DOHH2 (cell line): ENCODE results near the gene RELN.

Source experiments
- H3F3A ChIP-seq: fragments of 200-600 bp; sonication (generic), shearing (Covaris generic); 2 replicates; pipeline ENCODE4 v1.6.0; 2016; ENCODE audit warnings: antibody characterized with exemption, mild to moderate bottlenecking; ENCODE audit not compliant: control insufficient read depth, insufficient read depth
- H3K27ac ChIP-seq: fragments of 200-600 bp; sonication (generic); 2 replicates; pipeline ENCODE4 v1.5.1; 2014; ENCODE audit warnings: low read depth, mild to moderate bottlenecking, low read length, moderate library complexity
- H3K27me3 ChIP-seq: fragments of 200-600 bp; sonication (generic); 2 replicates; pipeline ENCODE4 v1.6.1; 2014; ENCODE audit warnings: mild to moderate bottlenecking, low read length, mixed read lengths; ENCODE audit not compliant: control insufficient read depth
- H3K36me3 ChIP-seq: fragments of 200-600 bp; sonication (generic); 2 replicates; pipeline ENCODE4 v1.6.1; 2014; ENCODE audit warnings: mild to moderate bottlenecking, low read length, moderate library complexity, mixed read lengths; ENCODE audit not compliant: control insufficient read depth
- H3K4me1 ChIP-seq: fragments of 200-600 bp; sonication (generic); 2 replicates; pipeline ENCODE4 v1.6.1; 2014; ENCODE audit warnings: mild to moderate bottlenecking, low read length, mixed read lengths; ENCODE audit not compliant: control insufficient read depth
- H3K4me2 ChIP-seq: fragments of 200-600 bp; sonication (generic); 2 replicates; pipeline ENCODE4 v1.6.0; 2014; ENCODE audit warnings: mild to moderate bottlenecking, low read length, moderate library complexity
- H3K4me3 ChIP-seq: fragments of 200-600 bp; sonication (generic); 2 replicates; pipeline ENCODE4 v1.5.1; 2014; ENCODE audit warnings: mild to moderate bottlenecking, low read length, mixed read lengths
- H3K79me2 ChIP-seq: fragments of 200-600 bp; sonication (generic); 2 replicates; pipeline ENCODE4 v1.6.1; 2014; ENCODE audit warnings: mild to moderate bottlenecking, low read length, mixed read lengths; ENCODE audit not compliant: control insufficient read depth
- H3K9me2 ChIP-seq: fragments of 200-600 bp; sonication (generic); replicated peaks from 2 replicates; pipeline ENCODE4 v1.6.1; 2014; ENCODE audit warnings: mild to moderate bottlenecking, low read length, mixed read lengths; ENCODE audit not compliant: control insufficient read depth
- H3K9me3 ChIP-seq: fragments of 200-600 bp; sonication (generic); 2 replicates; pipeline ENCODE4 v1.6.1; 2014; ENCODE audit warnings: antibody characterized with exemption, low read length, mixed read lengths; ENCODE audit not compliant: control insufficient read depth, insufficient read depth
- H4K20me1 ChIP-seq: fragments of 200-600 bp; sonication (generic); 2 replicates; pipeline ENCODE4 v1.6.0; 2014; ENCODE audit warnings: low read depth, mild to moderate bottlenecking, antibody characterized with exemption, low read length, moderate library complexity; ENCODE audit not compliant: control insufficient read depth, insufficient read depth
- CTCF ChIP-seq: fragments of 200-600 bp; sonication (generic); IDR thresholded peaks from one replicate; pipeline ENCODE4 v1.5.1; 2014; ENCODE audit warnings: antibody characterized with exemption, mild to moderate bottlenecking, low read depth, low read length; ENCODE audit not compliant: poor library complexity, severe bottlenecking
- EZH2phosphoT487 ChIP-seq: fragments of 200-600 bp; sonication (generic); IDR thresholded peaks from 2 replicates; pipeline ENCODE4 v1.6.1; 2017; ENCODE audit warnings: borderline replicate concordance, mild to moderate bottlenecking, antibody characterized with exemption, low read length, moderate library complexity, mixed read lengths

Gene RELN

GRCh38 chr7:103947026-103947655, 42.3 kb downstream of the RELN start:
- no peak overlapping the region for H3K4me2 ChIP-seq
- no peak overlapping the region for H3K27ac ChIP-seq
- no peaks in the 10 kb centered on the region for H3K36me3 ChIP-seq
- H3F3A ChIP-seq: no peaks in the 10 kb centered on the region
- H4K20me1 ChIP-seq: no peaks in the 10 kb centered on the region
- H3K9me2 ChIP-seq: no peaks in the 10 kb centered on the region
- no peaks in the 10 kb centered on the region for H3K79me2 ChIP-seq
- H3K27me3 ChIP-seq: no peaks in the 10 kb centered on the region
- no peaks in the 10 kb centered on the region for H3K4me1 ChIP-seq
- H3K9me3 ChIP-seq: no peaks in the 10 kb centered on the region
- H3K4me3 ChIP-seq: no peak overlapping the region
- TF ChIP-seq CTCF (no peak), EZH2phosphoT487 (no peak)

GRCh38 chr7:103944230-103944900, 45.1 kb downstream of the RELN start:
- H3K36me3 ChIP-seq: no peaks in the 10 kb centered on the region
- no peaks in the 10 kb centered on the region for H3K9me3 ChIP-seq
- no peaks in the 10 kb centered on the region for H3F3A ChIP-seq
- TF ChIP-seq EZH2phosphoT487 (no peak), CTCF (no peak)
- H3K4me2 ChIP-seq: no peak overlapping the region
- H3K27me3 ChIP-seq: no peaks in the 10 kb centered on the region
- H3K4me1 ChIP-seq: no peaks in the 10 kb centered on the region
- H3K27ac ChIP-seq: no peak overlapping the region
- no peak overlapping the region for H3K4me3 ChIP-seq
- no peaks in the 10 kb centered on the region for H3K79me2 ChIP-seq
- H4K20me1 ChIP-seq: no peaks in the 10 kb centered on the region
- no peaks in the 10 kb centered on the region for H3K9me2 ChIP-seq

GRCh38 chr7:103941976-103942375, 47.5 kb downstream of the RELN start:
- H4K20me1 ChIP-seq: no peaks in the 10 kb centered on the region
- no peak overlapping the region for H3K27ac ChIP-seq
- no peaks in the 10 kb centered on the region for H3F3A ChIP-seq
- no peak overlapping the region for H3K4me2 ChIP-seq
- H3K9me2 ChIP-seq: no peaks in the 10 kb centered on the region
- no peaks in the 10 kb centered on the region for H3K9me3 ChIP-seq
- H3K4me3 ChIP-seq: no peak overlapping the region
- H3K27me3 ChIP-seq: no peaks in the 10 kb centered on the region
- no peaks in the 10 kb centered on the region for H3K36me3 ChIP-seq
- H3K79me2 ChIP-seq: no peaks in the 10 kb centered on the region
- TF ChIP-seq EZH2phosphoT487: no peak
- TF ChIP-seq CTCF: no peak
- H3K4me1 ChIP-seq: no peaks in the 10 kb centered on the region
